Measurements from ENCODE around the gene NANOGP8.
"Not testable (repeated sequence)": the region's sequence is repeated elsewhere in the genome, so short reads cannot be mapped to it uniquely, and the experiment has no call there.

Gene NANOGP8

DNA sequence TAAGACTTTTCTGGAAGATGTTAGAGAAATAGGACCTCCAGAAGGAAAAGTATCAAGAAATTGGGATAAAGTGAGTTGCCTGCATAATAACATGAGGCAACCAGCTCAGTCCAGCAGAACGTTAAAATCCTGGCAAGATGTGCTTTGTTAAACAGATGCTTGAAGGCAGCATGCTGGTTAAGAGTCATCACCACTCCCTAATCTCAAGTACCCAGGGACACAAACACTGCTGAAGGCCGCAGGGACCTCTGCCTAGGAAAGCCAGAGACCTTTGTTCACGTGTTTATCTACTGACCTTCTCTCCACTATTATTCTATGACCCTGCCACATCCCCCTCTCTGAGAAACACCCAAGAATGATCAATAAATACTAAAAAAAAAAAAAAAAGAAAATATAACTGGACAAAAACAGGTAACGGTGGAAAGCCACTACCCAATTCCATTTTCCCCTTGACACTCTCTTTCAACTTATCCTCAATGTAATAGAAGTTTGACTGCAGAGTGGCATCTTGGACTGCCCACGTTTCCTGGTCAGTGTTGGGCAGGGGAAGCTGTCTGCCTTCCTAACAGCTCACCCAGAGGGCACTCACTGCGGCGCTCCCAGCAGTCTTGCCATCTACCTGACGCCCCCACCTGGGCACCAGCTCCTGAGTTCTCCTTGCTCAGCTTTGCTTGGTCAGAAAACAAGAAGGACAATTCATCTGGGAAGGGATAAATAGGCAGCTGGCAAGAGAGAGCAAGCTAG lies at the start of gene NANOGP8:
TSS of gene NANOGP8 (minus strand) at position 120 of the 744 bp plus-strand sequence. CDS start 185 bp downstream, outside the sequence.
- not testable (repeated sequence) for DNase-seq (ENCODE audit: low spot score)

GRCh38 chr15:35134299-35134698 lies 49.2 kb upstream of the NANOGP8 start:
- TF ChIP-seq, protein P1, sequence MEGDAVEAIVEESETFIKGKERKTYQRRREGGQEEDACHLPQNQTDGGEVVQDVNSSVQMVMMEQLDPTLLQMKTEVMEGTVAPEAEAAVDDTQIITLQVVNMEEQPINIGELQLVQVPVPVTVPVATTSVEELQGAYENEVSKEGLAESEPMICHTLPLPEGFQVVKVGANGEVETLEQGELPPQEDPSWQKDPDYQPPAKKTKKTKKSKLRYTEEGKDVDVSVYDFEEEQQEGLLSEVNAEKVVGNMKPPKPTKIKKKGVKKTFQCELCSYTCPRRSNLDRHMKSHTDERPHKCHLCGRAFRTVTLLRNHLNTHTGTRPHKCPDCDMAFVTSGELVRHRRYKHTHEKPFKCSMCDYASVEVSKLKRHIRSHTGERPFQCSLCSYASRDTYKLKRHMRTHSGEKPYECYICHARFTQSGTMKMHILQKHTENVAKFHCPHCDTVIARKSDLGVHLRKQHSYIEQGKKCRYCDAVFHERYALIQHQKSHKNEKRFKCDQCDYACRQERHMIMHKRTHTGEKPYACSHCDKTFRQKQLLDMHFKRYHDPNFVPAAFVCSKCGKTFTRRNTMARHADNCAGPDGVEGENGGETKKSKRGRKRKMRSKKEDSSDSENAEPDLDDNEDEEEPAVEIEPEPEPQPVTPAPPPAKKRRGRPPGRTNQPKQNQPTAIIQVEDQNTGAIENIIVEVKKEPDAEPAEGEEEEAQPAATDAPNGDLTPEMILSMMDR (IDR thresholded peaks at IDR 0.05; ENCODE audit: extremely low read depth, missing control alignments): no peak
- no peak for DNase-seq (ENCODE audit: low spot score)

DNA sequence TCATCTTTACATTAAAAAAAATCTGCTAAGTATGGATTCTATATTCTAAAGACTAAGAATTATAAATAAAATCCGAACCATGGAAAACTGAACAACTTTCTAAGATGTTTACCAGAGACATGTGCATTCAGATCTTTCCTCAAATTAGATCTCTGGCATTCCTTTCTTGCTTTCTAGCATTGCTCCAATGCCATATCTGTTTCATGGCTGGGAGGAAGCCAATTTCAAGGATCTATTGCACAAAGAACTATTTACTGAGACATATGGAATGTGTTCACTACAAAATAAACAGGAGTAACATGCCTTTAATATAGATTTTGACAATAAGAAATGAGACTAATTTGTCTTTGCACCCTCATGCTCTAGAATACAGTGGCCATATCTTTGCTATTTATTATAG lies 45.1 kb upstream of the NANOGP8 start:
- TF ChIP-seq, protein P1 (IDR thresholded peaks at IDR 0.05; ENCODE audit: extremely low read depth, missing control alignments): no peak
- no peak for DNase-seq (ENCODE audit: low spot score)

DNA sequence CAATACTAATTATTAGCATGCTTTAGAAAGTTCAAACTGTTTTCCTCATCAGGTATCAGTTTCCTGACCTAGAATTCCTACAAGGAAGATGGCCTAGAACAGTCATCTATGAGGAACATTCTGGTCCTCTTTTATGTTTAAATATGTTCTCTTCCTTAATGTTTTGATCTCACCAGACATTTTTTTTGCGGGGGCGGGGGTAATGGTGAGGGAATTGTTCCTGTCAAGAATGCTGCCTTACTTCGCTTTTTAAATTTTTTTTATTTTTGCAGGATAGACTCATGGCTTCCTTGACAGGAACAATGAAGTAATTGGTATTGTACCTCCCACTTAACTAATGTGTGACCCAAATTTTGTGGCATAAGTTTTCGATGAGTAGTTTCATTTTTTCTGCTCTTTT lies 44.3 kb upstream of the NANOGP8 start:
- TF ChIP-seq, protein P1 (IDR thresholded peaks at IDR 0.05; ENCODE audit: extremely low read depth, missing control alignments): no peak

GRCh38 chr15:35127717-35128116 lies 42.6 kb upstream of the NANOGP8 start:
- TF ChIP-seq, protein P1 (IDR thresholded peaks at IDR 0.05; ENCODE audit: extremely low read depth, missing control alignments): no peak
- DNase-seq (ENCODE audit: low spot score): no peak

More for the DNA sequence above, 44.3 kb upstream of the NANOGP8 start:
- DNase-seq (ENCODE audit: low spot score): no peak

GRCh38 chr15:35126236-35126635 lies 41.1 kb upstream of the NANOGP8 start:
- TF ChIP-seq, protein P1 (IDR thresholded peaks at IDR 0.05; ENCODE audit: extremely low read depth, missing control alignments): no peak
- DNase-seq (ENCODE audit: low spot score): no peak

DNA sequence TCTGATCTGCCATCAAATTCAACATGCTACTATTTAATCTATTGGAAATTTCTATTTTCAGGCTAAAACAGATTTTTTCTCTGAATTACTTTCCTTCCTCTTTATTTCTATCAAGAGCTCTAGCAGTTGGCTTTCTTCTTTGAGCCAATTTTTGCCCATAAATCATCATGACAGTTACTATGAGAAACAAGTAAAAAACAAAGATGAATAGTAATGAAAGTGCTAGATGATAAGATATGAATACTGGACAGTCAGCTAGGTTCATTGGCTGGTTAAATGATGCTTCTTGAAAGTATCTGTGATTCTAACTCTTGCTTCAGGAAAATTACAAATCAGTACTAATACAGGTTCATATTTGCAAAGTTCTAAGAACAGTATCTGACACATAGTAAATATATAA lies 38.6 kb upstream of the NANOGP8 start:
- TF ChIP-seq, protein P1 (IDR thresholded peaks at IDR 0.05; ENCODE audit: extremely low read depth, missing control alignments): no peak
- DNase-seq (ENCODE audit: low spot score): no peak

Data from GM20000 (cell line).